Breast epithelium (tissue), 3 donors: ENCODE results near the gene SMARCAD1.

Experiments used
- POLR2A ChIP-seq: fragments of 450-650 bp; IDR thresholded peaks from one replicate; pipeline ENCODE4 v1.6.1; 2016; ENCODE audit warnings: antibody characterized with exemption, mild to moderate bottlenecking, moderate library complexity
- POLR2AphosphoS5 ChIP-seq, 3 donors: sonication (generic); formaldehyde crosslinking; IDR thresholded peaks; one replicate each; pipeline ENCODE4 v1.6.1; 2017; ENCODE audit warnings: antibody characterized with exemption in 3 of 3
- TF ChIP-seq, protein P1 (sequence below), 3 donors: fragments of 450-650 bp; IDR thresholded peaks; one replicate each; pipeline ENCODE4 v1.5.1; 2016 to 2017; ENCODE audit warnings: antibody characterized with exemption in 3 of 3, mild to moderate bottlenecking in 3 of 3, moderate library complexity in 3 of 3

DNA sequence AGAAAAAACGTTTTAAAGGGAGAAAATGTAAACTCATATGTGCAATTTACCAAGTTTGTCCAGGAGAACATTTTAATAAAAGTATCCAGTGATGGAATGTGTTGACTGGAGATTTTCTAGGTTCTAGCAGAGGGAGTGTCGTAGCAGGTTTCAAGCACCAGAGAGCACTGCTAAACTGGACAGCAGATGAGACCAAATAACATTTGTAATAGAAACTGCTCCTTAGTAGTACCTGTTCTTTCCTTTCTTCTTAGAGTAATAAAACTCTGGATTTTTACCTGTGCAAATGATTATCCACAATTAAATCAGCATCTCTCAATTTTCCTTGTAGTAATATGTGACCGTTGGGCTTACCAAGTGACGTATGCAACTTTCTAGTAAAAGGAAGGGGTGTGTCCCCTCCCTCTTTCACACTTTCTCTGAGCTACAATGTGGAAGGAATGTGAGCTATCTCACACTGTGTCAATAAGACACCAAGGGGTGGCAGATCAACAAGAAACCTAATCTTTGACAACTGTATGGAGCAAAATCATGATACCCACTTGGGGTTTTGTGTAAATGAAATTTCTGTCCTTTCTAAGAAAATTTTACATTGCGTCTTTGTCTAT is 125.4 kb downstream of the SMARCAD1 start:
- TF ChIP-seq, protein P1, sequence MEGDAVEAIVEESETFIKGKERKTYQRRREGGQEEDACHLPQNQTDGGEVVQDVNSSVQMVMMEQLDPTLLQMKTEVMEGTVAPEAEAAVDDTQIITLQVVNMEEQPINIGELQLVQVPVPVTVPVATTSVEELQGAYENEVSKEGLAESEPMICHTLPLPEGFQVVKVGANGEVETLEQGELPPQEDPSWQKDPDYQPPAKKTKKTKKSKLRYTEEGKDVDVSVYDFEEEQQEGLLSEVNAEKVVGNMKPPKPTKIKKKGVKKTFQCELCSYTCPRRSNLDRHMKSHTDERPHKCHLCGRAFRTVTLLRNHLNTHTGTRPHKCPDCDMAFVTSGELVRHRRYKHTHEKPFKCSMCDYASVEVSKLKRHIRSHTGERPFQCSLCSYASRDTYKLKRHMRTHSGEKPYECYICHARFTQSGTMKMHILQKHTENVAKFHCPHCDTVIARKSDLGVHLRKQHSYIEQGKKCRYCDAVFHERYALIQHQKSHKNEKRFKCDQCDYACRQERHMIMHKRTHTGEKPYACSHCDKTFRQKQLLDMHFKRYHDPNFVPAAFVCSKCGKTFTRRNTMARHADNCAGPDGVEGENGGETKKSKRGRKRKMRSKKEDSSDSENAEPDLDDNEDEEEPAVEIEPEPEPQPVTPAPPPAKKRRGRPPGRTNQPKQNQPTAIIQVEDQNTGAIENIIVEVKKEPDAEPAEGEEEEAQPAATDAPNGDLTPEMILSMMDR (IDR thresholded peaks at IDR 0.05) = no peak
- no peak for TF ChIP-seq POLR2AphosphoS5 (IDR thresholded peaks at IDR 0.05)
- TF ChIP-seq POLR2A = no peak
